HepG2 (cell line): ENCODE data around the gene TGM1. TPM values are rescaled to one million over a fixed set of nuclear protein-coding genes. Genes with fewer than 3 reads are reported as not detected.

ENCODE experiments used
- ATAC-seq: fragments of 200-7000 bp; cut with Tn5 transposase; 3 replicates; pipeline ENCODE4 v1.9.1; 2020; ENCODE audit warnings: mild to moderate bottlenecking, moderate library complexity
- BruUV-seq: library from RNA; stranded (reverse); fragments of 400-500 nt; replicated peaks from 2 replicates; lab custom pipeline; 2021; lab: Mats Ljungman, UMichigan
- CTCF ChIA-PET: fragments of 300-600 bp; formaldehyde crosslinking; extraction: SDS; loops from one replicate; lab custom pipeline; 2021; ENCODE audit warnings: low total read pairs, inconsistent platforms, low intra/inter-chr PET ratio; lab: Yijun Ruan, JAX
- POLR2A ChIA-PET: fragments of 350-600 bp; sonication (Branson Sonifier 250); formaldehyde crosslinking; loops from one replicate; lab custom pipeline; 2020; ENCODE audit warnings: antibody characterized with exemption, inconsistent platforms; lab: Yijun Ruan, JAX
- DNase-seq: peaks from one replicate; pipeline ENCODE4 v3.0.0-alpha.2; 2015; ENCODE audit warnings: low spot score
- FAIRE-seq: peaks from 3 replicates; lab custom pipeline; 2011; peaks lifted over from hg19 to GRCh38; lab: Jason Lieb, UNC
- H2AFZ ChIP-seq: one replicate; pipeline ENCODE4 v1.6.1; 2011; ENCODE audit warnings: low read length, inconsistent platforms
- H3K27ac ChIP-seq: fragments of 300-600 bp; 3 replicates; pipeline ENCODE4 v1.8.0; 2011; ENCODE audit warnings: mixed run types, mild to moderate bottlenecking, mixed read lengths, low read length, inconsistent platforms; ENCODE audit not compliant: insufficient read depth; ENCODE audit errors: extremely low read length
- H3K27me3 ChIP-seq, 2 experiments: fragments of 200-600 bp in 1 of 2; 2 replicates in 1 of 2; 3 replicates in 1 of 2; pipeline versions ENCODE4 v1.6.0 to v1.8.0; 2011; ENCODE audit warnings: low read length in 2 of 2, mild to moderate bottlenecking in 2 of 2, moderate library complexity in 2 of 2, inconsistent platforms in 1 of 2; ENCODE audit not compliant: insufficient read depth in 2 of 2, control insufficient read depth in 1 of 2
- H3K36me3 ChIP-seq, 2 experiments: fragments of 200-600 bp in 1 of 2; replicated peaks in 1 of 2; 2 replicates in 1 of 2; 3 replicates in 1 of 2; pipeline versions ENCODE4 v1.5.1 to v1.8.0; 2011; ENCODE audit warnings: low read length in 2 of 2, inconsistent platforms in 1 of 2; ENCODE audit not compliant: insufficient read depth in 2 of 2, control insufficient read depth in 1 of 2
- H3K4me1 ChIP-seq: 2 replicates; pipeline ENCODE4 v1.5.1; 2012; ENCODE audit warnings: low read length, inconsistent platforms; ENCODE audit not compliant: insufficient read depth
- H3K4me2 ChIP-seq: 2 replicates; pipeline ENCODE4 v1.6.0; 2011; ENCODE audit warnings: low read depth, low read length, inconsistent platforms
- H3K4me3 ChIP-seq, 3 experiments: fragments of 200-600 bp in 1 of 3; sonication (generic), shearing (Covaris generic) in 1 of 3; replicated peaks in 1 of 3; 2 replicates each; pipeline ENCODE4 v1.5.1; 2011 to 2016; ENCODE audit warnings: low read length in 3 of 3, inconsistent platforms in 2 of 3, low read depth in 2 of 3, mild to moderate bottlenecking in 2 of 3, control low read depth in 1 of 3, mixed read lengths in 1 of 3; ENCODE audit not compliant: insufficient read depth in 1 of 3
- H3K79me2 ChIP-seq: one replicate; pipeline ENCODE4 v1.6.1; 2011; ENCODE audit warnings: low read length, inconsistent platforms; ENCODE audit not compliant: insufficient read depth
- H3K9ac ChIP-seq: 2 replicates; pipeline ENCODE4 v1.6.0; 2011; ENCODE audit warnings: mild to moderate bottlenecking, low read depth, low read length, inconsistent platforms; ENCODE audit not compliant: insufficient read depth
- H3K9me3 ChIP-seq: 2 replicates; pipeline ENCODE4 v1.5.1; 2012; ENCODE audit warnings: mild to moderate bottlenecking, low read length
- H4K20me1 ChIP-seq: 2 replicates; pipeline ENCODE4 v1.6.0; 2011; ENCODE audit warnings: inconsistent platforms, mild to moderate bottlenecking, low read length, moderate library complexity; ENCODE audit not compliant: insufficient read depth
- ARHGAP35 ChIP-seq: sonication (generic); formaldehyde crosslinking; IDR thresholded peaks from 2 replicates; pipeline ENCODE4 v1.9.0; 2022; ENCODE audit warnings: mild to moderate bottlenecking, inconsistent platforms, moderate library complexity, missing genetic modification reagents, borderline replicate concordance
- CEBPB ChIP-seq: IDR thresholded peaks from 2 replicates; pipeline ENCODE4 v1.6.1; 2011; ENCODE audit warnings: low read depth, low read length, improper control_type of control experiment, borderline replicate concordance
- ELF3 ChIP-seq: IDR thresholded peaks from 2 replicates; pipeline ENCODE4 v1.6.1; 2016; ENCODE audit warnings: missing genetic modification reagents, missing compliant biosample characterization
- JUND ChIP-seq: sonication (generic); formaldehyde crosslinking; IDR thresholded peaks from 2 replicates; pipeline ENCODE4 v1.8.0; 2022; ENCODE audit warnings: mild to moderate bottlenecking, missing genetic modification reagents
- KDM3A ChIP-seq: IDR thresholded peaks from 2 replicates; pipeline ENCODE4 v1.6.1; 2018; ENCODE audit warnings: low read depth, missing compliant biosample characterization
- PHF8 ChIP-seq: sonication (generic); formaldehyde crosslinking; IDR thresholded peaks from 2 replicates; pipeline ENCODE4 v1.5.0; 2020; ENCODE audit warnings: missing genetic modification reagents
- RBFOX2 ChIP-seq: fragments of 200-400 bp; formaldehyde crosslinking; IDR thresholded peaks from 2 replicates; pipeline ENCODE4 v1.6.1; 2017; ENCODE audit warnings: low read depth, mild to moderate bottlenecking, low read length
- SAFB2 ChIP-seq: sonication (generic); formaldehyde crosslinking; IDR thresholded peaks from 2 replicates; pipeline ENCODE4 v1.5.1; 2020; ENCODE audit warnings: missing genetic modification reagents, low read depth, mild to moderate bottlenecking, borderline replicate concordance
- TMF1 ChIP-seq: sonication (generic); formaldehyde crosslinking; IDR thresholded peaks from 2 replicates; pipeline ENCODE4 v1.8.1; 2022; ENCODE audit warnings: low read depth, missing genetic modification reagents
- ZBTB8A ChIP-seq: sonication (generic); formaldehyde crosslinking; IDR thresholded peaks from 2 replicates; pipeline ENCODE4 v1.4.0; 2020; ENCODE audit warnings: mild to moderate bottlenecking, low read depth, missing genetic modification reagents, borderline replicate concordance
- ZFP36 ChIP-seq: fragments of 150-350 bp; IDR thresholded peaks from 2 replicates; pipeline ENCODE4 v1.6.1; 2018; ENCODE audit warnings: borderline replicate concordance, low read length, low read depth; ENCODE audit not compliant: partially characterized antibody
- ZFYVE20 ChIP-seq: sonication (generic); formaldehyde crosslinking; IDR thresholded peaks from 2 replicates; pipeline ENCODE4 v1.8.0; 2023; ENCODE audit warnings: low read depth, mild to moderate bottlenecking, moderate library complexity, missing genetic modification reagents, borderline replicate concordance
- ZNF138 ChIP-seq: sonication (generic); formaldehyde crosslinking; IDR thresholded peaks from 2 replicates; pipeline ENCODE4 v1.5.0; 2020; ENCODE audit warnings: mild to moderate bottlenecking, low read depth, missing genetic modification reagents
- ZNF207 ChIP-seq: fragments of 450-650 bp; IDR thresholded peaks from 2 replicates; pipeline ENCODE4 v1.6.1; 2016; ENCODE audit warnings: antibody characterized with exemption, borderline replicate concordance
- ZNF737 ChIP-seq: sonication (generic); formaldehyde crosslinking; IDR thresholded peaks from 2 replicates; pipeline ENCODE4 v1.5.0; 2020; ENCODE audit warnings: missing genetic modification reagents, mild to moderate bottlenecking, borderline replicate concordance
- ZNF776 ChIP-seq: sonication (generic); formaldehyde crosslinking; IDR thresholded peaks from 2 replicates; pipeline ENCODE4 v1.4.0; 2020; ENCODE audit warnings: mild to moderate bottlenecking, missing genetic modification reagents
- ZNF878 ChIP-seq: sonication (generic); formaldehyde crosslinking; IDR thresholded peaks from 2 replicates; pipeline ENCODE4 v1.8.1; 2023; ENCODE audit warnings: mild to moderate bottlenecking, missing genetic modification reagents, moderate library complexity
- WGBS: methylation state at CpG from one replicate; pipeline ENCODE4 v1.1.6; 2017; ENCODE audit warnings: low lambda C conversion rate; 5-methylcytosine and 5-hydroxymethylcytosine counted together
- in situ Hi-C: cut with HindIII; loops from 2 replicates; pipeline ENCODE4 v1.10.0; 2017; ENCODE audit warnings: low pct_unique_long_range_greater_than_20kb; ENCODE audit not compliant: extremely low pct_ligation_motif_present
- intact Hi-C: fragments of 100-400 bp; cut with micrococcal nuclease; formaldehyde crosslinking; loops from one replicate; pipeline ENCODE4 v1.10.0; 2022; ENCODE audit not compliant: unreplicated experiment
- polyA plus RNA-seq, 8 experiments: library from polyadenylated mRNA; depleted of rRNA in 3 of 8; stranded (reverse) in 7 of 8; unstranded in 1 of 8; fragments of >200 nt; fragmentation: Illumina TruSeq in 4 of 8; extraction: Trizol in 4 of 8; gene quantifications; 2 replicates each; pipeline versions ENCODE4 v1.2.1 to v1.2.3, GENCODE V29; 2011 to 2016; ENCODE audit warnings: low read depth in 4 of 8, missing spikeins in 1 of 8, mixed read lengths in 1 of 8; ENCODE audit not compliant: insufficient read depth in 1 of 8
- total RNA-seq, 5 experiments: library from RNA; depleted of rRNA; stranded (reverse); fragments of >200 nt; fragmentation: Illumina TruSeq; extraction: Trizol; gene quantifications; 2 replicates each; pipeline ENCODE4 v1.2.3, GENCODE V29; 2016; ENCODE audit warnings: low read depth in 1 of 5
- TF ChIP-seq, protein P1 (sequence below): sonication (generic); formaldehyde crosslinking; IDR thresholded peaks from 2 replicates; pipeline ENCODE4 v1.4.0; 2020; ENCODE audit warnings: mild to moderate bottlenecking, missing genetic modification reagents
- TF ChIP-seq, protein P2 (sequence below): sonication (generic); formaldehyde crosslinking; IDR thresholded peaks from 2 replicates; pipeline ENCODE4 v1.4.0; 2020; ENCODE audit warnings: mild to moderate bottlenecking, missing genetic modification reagents
- TF ChIP-seq, protein P3 (sequence below): sonication (generic); formaldehyde crosslinking; IDR thresholded peaks from 2 replicates; pipeline ENCODE4 v1.8.1; 2023; ENCODE audit warnings: mild to moderate bottlenecking, moderate library complexity, missing genetic modification reagents
- TF ChIP-seq, protein P4 (sequence below): sonication (generic); formaldehyde crosslinking; IDR thresholded peaks from 2 replicates; pipeline ENCODE4 v1.9.0; 2022; ENCODE audit warnings: low read depth, missing genetic modification reagents

TGM1 gene
- total and polyA plus RNA-seq, 2 of the 13 experiments (the other 11 are each of a cell fraction or from before 2014, with no cell fraction given) = 3.2 to 10.6 TPM

DNA sequence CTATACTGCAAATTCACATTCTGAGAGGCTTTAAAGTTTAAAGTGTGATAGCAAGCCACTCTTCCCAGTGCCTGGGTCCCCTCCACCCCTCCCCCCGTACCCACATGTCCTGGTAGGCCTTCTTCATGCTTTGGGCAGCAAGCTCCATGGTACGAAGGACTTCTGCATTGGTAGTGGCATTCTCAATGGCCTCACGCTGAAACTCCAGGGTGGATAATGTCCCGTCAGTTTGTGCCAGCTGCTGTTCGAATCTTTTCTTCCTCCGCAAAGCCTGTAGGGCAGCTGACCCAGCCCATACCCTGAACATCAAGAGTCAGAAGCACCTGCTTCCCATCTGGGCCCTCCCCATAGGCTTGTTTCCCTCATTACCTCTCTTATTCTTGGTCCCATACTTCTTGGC is 51.7 kb downstream of the TGM1 start:
- in situ Hi-C loops = no loop called here
- no TSS peak for BruUV-seq
- no peak overlapping the region for H3K4me2 ChIP-seq
- H4K20me1 ChIP-seq = no peaks in the 10 kb centered on the region
- intact Hi-C loops = no loop called here
- no peak overlapping the region for H3K9ac ChIP-seq
- H3K4me1 ChIP-seq = peaks cover 37% of the 10 kb centered on the region
- H3K9me3 ChIP-seq = no peaks in the 10 kb centered on the region
- no peak for DNase-seq
- FAIRE-seq = no peak
- ChIA-PET POLR2A (interaction anchor here (1.2 to 8.1 kb wide), 4 partner anchors 16 to 76 kb away, joined by 3 to 230 read pairs (median 110); partner anchors contain the start of genes IRF9, PSME1, TINF2 and TM9SF1), CTCF (no interaction called here)
- peaks cover 2% of the 10 kb centered on the region for H3K79me2 ChIP-seq
- H3K27ac ChIP-seq = no peak overlapping the region
- no peak for ATAC-seq
- no peak overlapping the region for H2AFZ ChIP-seq
- 99% methylated on average over 6 of the region's 6 CpGs for WGBS
- H3K4me3 ChIP-seq = no peak overlapping the region
- no peaks in the 10 kb centered on the region; a peak in 1 of 5 replicates for H3K27me3 ChIP-seq
- peaks cover 34 to 47% of the 10 kb centered on the region in 2 experiments for H3K36me3 ChIP-seq
- TF ChIP-seq JUND (no peak), ZNF207 (no peak), SAFB2 (CRISPR knock-in tag) (no peak), RBFOX2 (peak; percentile 40; the same call in 1 of the 2 replicates), CEBPB (no peak), ZBTB8A (CRISPR knock-in tag) (no peak), ZNF776 (CRISPR knock-in tag) (no peak), TMF1 (CRISPR knock-in tag) (no peak), ZFP36 (no peak), PHF8 (CRISPR knock-in tag) (peak; percentile 23; the same call in 1 of the 2 replicates), ZNF737 (CRISPR knock-in tag) (no peak), ZNF138 (no peak), ARHGAP35 (CRISPR knock-in tag) (0 out of 2 replicates have a peak, but pooled peaks have one; percentile 25), KDM3A (CRISPR knock-in tag) (no peak), ELF3 (CRISPR knock-in tag) (no peak), ZFYVE20 (CRISPR knock-in tag) (no peak), ZNF878 (CRISPR knock-in tag) (no peak)
- TF ChIP-seq, protein P1, sequence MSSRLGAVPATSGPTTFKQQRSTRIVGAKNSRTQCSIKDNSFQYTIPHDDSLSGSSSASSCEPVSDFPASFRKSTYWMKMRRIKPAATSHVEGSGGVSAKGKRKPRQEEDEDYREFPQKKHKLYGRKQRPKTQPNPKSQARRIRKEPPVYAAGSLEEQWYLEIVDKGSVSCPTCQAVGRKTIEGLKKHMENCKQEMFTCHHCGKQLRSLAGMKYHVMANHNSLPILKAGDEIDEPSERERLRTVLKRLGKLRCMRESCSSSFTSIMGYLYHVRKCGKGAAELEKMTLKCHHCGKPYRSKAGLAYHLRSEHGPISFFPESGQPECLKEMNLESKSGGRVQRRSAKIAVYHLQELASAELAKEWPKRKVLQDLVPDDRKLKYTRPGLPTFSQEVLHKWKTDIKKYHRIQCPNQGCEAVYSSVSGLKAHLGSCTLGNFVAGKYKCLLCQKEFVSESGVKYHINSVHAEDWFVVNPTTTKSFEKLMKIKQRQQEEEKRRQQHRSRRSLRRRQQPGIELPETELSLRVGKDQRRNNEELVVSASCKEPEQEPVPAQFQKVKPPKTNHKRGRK = no peak
- TF ChIP-seq, protein P2, sequence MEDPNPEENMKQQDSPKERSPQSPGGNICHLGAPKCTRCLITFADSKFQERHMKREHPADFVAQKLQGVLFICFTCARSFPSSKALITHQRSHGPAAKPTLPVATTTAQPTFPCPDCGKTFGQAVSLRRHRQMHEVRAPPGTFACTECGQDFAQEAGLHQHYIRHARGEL (CRISPR knock-in tag) = 0 out of 2 replicates have a peak, but pooled peaks have one; percentile 36
- TF ChIP-seq, protein P3, sequence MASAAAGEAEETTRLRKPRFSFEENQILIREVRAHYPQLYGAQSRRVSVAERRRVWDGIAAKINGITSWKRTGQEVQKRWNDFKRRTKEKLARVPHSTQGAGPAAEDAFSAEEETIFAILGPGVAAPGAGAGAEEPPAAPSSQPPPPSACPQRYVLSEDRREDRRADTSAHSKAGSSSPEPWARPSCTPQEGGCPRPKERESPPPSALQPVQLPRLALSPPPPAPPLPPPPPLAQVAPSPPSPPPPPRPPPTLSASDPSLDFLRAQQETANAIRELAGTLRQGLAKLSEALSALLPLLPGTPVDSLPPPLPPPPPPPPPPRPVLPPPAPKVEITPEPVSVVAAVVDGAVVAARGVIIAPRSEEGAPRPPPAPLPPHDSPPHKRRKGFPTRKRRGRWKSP (CRISPR knock-in tag) = no peak
- TF ChIP-seq, protein P4, sequence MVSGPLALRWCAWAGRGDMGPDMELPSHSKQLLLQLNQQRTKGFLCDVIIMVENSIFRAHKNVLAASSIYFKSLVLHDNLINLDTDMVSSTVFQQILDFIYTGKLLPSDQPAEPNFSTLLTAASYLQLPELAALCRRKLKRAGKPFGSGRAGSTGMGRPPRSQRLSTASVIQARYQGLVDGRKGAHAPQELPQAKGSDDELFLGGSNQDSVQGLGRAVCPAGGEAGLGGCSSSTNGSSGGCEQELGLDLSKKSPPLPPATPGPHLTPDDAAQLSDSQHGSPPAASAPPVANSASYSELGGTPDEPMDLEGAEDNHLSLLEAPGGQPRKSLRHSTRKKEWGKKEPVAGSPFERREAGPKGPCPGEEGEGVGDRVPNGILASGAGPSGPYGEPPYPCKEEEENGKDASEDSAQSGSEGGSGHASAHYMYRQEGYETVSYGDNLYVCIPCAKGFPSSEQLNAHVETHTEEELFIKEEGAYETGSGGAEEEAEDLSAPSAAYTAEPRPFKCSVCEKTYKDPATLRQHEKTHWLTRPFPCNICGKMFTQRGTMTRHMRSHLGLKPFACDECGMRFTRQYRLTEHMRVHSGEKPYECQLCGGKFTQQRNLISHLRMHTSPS (CRISPR knock-in tag) = 0 out of 2 replicates have a peak, but pooled peaks have one; percentile 16
